ENCODE measurements around the gene CKS1B. TPM values are rescaled to one million over a fixed set of nuclear protein-coding genes. Genes with fewer than 3 reads are reported as not detected.

Gene CKS1B
- total and polyA plus RNA-seq, 3 experiments from 2014 or later = 46.8 to 126 (median 125) TPM

GRCh38 chr1:155013632-155014031 is 39.2 kb downstream of the CKS1B start:
- Mint-ChIP-seq H3K27ac (peak overlapping the region; percentile 78 to 93 (median 86)), H3K4me3 (peak overlapping the region in 4 of 7 donors; percentile 41 to 71 (median 50)), H3K27me3 (no peaks in the 10 kb centered on the region), H3K4me1 (peaks cover 59 to 83% (median 74%) of the 10 kb centered on the region in 3 donors), H3K9me3 (no peaks in the 10 kb centered on the region), H3K36me3 (peaks cover 0 to 13% (median 0%) of the 10 kb centered on the region in 3 donors)
- Histone ChIP-seq H3K4me1 (ENCODE audit: insufficient read depth, low read length) (peaks cover 89% of the 10 kb centered on the region), H3K36me3 (ENCODE audit: insufficient read depth, low read length) (peaks cover 12% of the 10 kb centered on the region), H3K9me3 (ENCODE audit: low read length) (no peaks in the 10 kb centered on the region), H3K27ac (ENCODE audit: low read depth, low read length) (peak overlapping the region; percentile 38), H3K4me3 (ENCODE audit: low read length) (peak overlapping the region; percentile 51), H3K27me3 (ENCODE audit: insufficient read depth, low read length, poor library complexity, severe bottlenecking) (no peaks in the 10 kb centered on the region)
- POLR2A ChIA-PET = interaction anchor here (0.7 kb wide), 1 partner anchor 14 kb away, joined by 4 read pairs; no protein-coding TSS in a partner anchor
- CTCF ChIA-PET = interaction anchor here (1.0 to 16.7 kb wide), 4 partner anchors 15 to 52 kb away, joined by 3 to 207 read pairs (median 4); partner anchors contain the start of genes CKS1B, LENEP, PYGO2 and ZBTB7B
- peak in 1 of 5 donors; percentile 54 for DNase-seq

- Histone ChIP-seq H3K27ac (ENCODE audit: low read depth, low read length) (no peak overlapping the region), H3K4me3 (ENCODE audit: low read length) (no peak overlapping the region), H3K36me3 (ENCODE audit: insufficient read depth, low read length) (peaks cover 12% of the 10 kb centered on the region), H3K9me3 (ENCODE audit: low read length) (no peaks in the 10 kb centered on the region), H3K27me3 (ENCODE audit: insufficient read depth, low read length, poor library complexity, severe bottlenecking) (no peaks in the 10 kb centered on the region), H3K4me1 (ENCODE audit: insufficient read depth, low read length) (peaks cover 87% of the 10 kb centered on the region)
- peaks cover 55 to 75% (median 70%) of the 10 kb centered on the region in 3 donors for H3K4me1 Mint-ChIP-seq
- H3K4me3 Mint-ChIP-seq = no peak overlapping the region
- ChIA-PET POLR2A (interaction anchor here (1.0 to 1.9 kb wide), 3 partner anchors 10 to 60 kb away, joined by 4 to 6 read pairs (median 5); no protein-coding TSS in a partner anchor), CTCF (interaction anchor here (1.1 to 16.7 kb wide), 10 partner anchors 7 to 455 kb away, joined by 3 to 207 read pairs (median 22); partner anchors contain the start of genes FLAD1, LENEP, PBXIP1 and PYGO2)
- peaks cover 0 to 13% (median 0%) of the 10 kb centered on the region in 3 donors for H3K36me3 Mint-ChIP-seq
- DNase-seq = no peak
- H3K9me3 Mint-ChIP-seq = no peaks in the 10 kb centered on the region
- H3K27me3 Mint-ChIP-seq = no peaks in the 10 kb centered on the region
- H3K27ac Mint-ChIP-seq = peak overlapping the region in 5 of 8 donors; percentile 19 to 87 (median 69)
Observed at GRCh38 chr1:155014709-155015508, 40.4 kb downstream of the CKS1B start.

- no peak for DNase-seq
- no peaks in the 10 kb centered on the region for H3K9me3 Mint-ChIP-seq
- H3K4me1 ChIP-seq (ENCODE audit: insufficient read depth, low read length) = peaks cover 79% of the 10 kb centered on the region
- H3K4me3 Mint-ChIP-seq = peak overlapping the region in 6 of 7 donors; percentile 42 to 58 (median 47)
- H3K27ac Mint-ChIP-seq = peak overlapping the region; percentile 50 to 89 (median 74)
- H3K4me1 Mint-ChIP-seq = peaks cover 48 to 67% (median 63%) of the 10 kb centered on the region in 3 donors
- H3K36me3 ChIP-seq (ENCODE audit: insufficient read depth, low read length) = peaks cover 12% of the 10 kb centered on the region
- H3K27me3 Mint-ChIP-seq = no peaks in the 10 kb centered on the region
- H3K36me3 Mint-ChIP-seq = peaks cover 0 to 13% (median 0%) of the 10 kb centered on the region in 3 donors
- H3K27ac ChIP-seq (ENCODE audit: low read depth, low read length) = no peak overlapping the region
- H3K4me3 ChIP-seq (ENCODE audit: low read length) = no peak overlapping the region
- POLR2A ChIA-PET = interaction anchor here (1.0 to 1.9 kb wide), 3 partner anchors 11 to 61 kb away, joined by 4 to 6 read pairs (median 5); no protein-coding TSS in a partner anchor
- H3K9me3 ChIP-seq (ENCODE audit: low read length) = no peaks in the 10 kb centered on the region
- H3K27me3 ChIP-seq (ENCODE audit: insufficient read depth, low read length, poor library complexity, severe bottlenecking) = no peaks in the 10 kb centered on the region
- CTCF ChIA-PET = interaction anchor here (0.9 to 16.7 kb wide), 16 partner anchors 8 to 456 kb away, joined by 3 to 207 read pairs (median 22); partner anchors contain the start of genes ADAM15, CKS1B, FLAD1 and LENEP
Observed at GRCh38 chr1:155015527-155016230, 41.2 kb downstream of the CKS1B start.

- Histone ChIP-seq H3K4me3 (ENCODE audit: low read length) (no peak overlapping the region), H3K4me1 (ENCODE audit: insufficient read depth, low read length) (peaks cover 72% of the 10 kb centered on the region), H3K36me3 (ENCODE audit: insufficient read depth, low read length) (peaks cover 12% of the 10 kb centered on the region), H3K9me3 (ENCODE audit: low read length) (no peaks in the 10 kb centered on the region), H3K27me3 (ENCODE audit: insufficient read depth, low read length, poor library complexity, severe bottlenecking) (no peaks in the 10 kb centered on the region), H3K27ac (ENCODE audit: low read depth, low read length) (peak overlapping the region; percentile 57)
- no peaks in the 10 kb centered on the region for H3K27me3 Mint-ChIP-seq
- H3K4me3 Mint-ChIP-seq = peak overlapping the region in 6 of 7 donors; percentile 43 to 68 (median 52)
- ChIA-PET POLR2A (interaction anchor here (1.0 to 1.9 kb wide), 4 partner anchors 11 to 62 kb away, joined by 3 to 6 read pairs (median 4); no protein-coding TSS in a partner anchor), CTCF (interaction anchor here (0.9 to 16.7 kb wide), 23 partner anchors 9 to 457 kb away, joined by 3 to 207 read pairs (median 8); partner anchors contain the start of genes ADAM15, CKS1B, FLAD1 and LENEP)
- peak in 1 of 5 donors; percentile 30 for DNase-seq
- no peaks in the 10 kb centered on the region for H3K9me3 Mint-ChIP-seq
- peak overlapping the region; percentile 50 to 89 (median 74) for H3K27ac Mint-ChIP-seq
- peaks cover 43 to 61% (median 58%) of the 10 kb centered on the region in 3 donors for H3K4me1 Mint-ChIP-seq
- H3K36me3 Mint-ChIP-seq = peaks cover 0 to 13% (median 0%) of the 10 kb centered on the region in 3 donors
Observed at GRCh38 chr1:155016231-155016831, 41.9 kb downstream of the CKS1B start.

- Histone ChIP-seq H3K4me1 (ENCODE audit: insufficient read depth, low read length) (peaks cover 63% of the 10 kb centered on the region), H3K36me3 (ENCODE audit: insufficient read depth, low read length) (peaks cover 12% of the 10 kb centered on the region), H3K4me3 (ENCODE audit: low read length) (no peak overlapping the region), H3K27me3 (ENCODE audit: insufficient read depth, low read length, poor library complexity, severe bottlenecking) (no peaks in the 10 kb centered on the region), H3K27ac (ENCODE audit: low read depth, low read length) (peak overlapping the region; percentile 57), H3K9me3 (ENCODE audit: low read length) (no peaks in the 10 kb centered on the region)
- H3K27me3 Mint-ChIP-seq = no peaks in the 10 kb centered on the region
- H3K4me1 Mint-ChIP-seq = peaks cover 42 to 53% (median 52%) of the 10 kb centered on the region in 3 donors
- no peaks in the 10 kb centered on the region for H3K9me3 Mint-ChIP-seq
- DNase-seq = peak; percentile 82 to 91 (median 84)
- H3K4me3 Mint-ChIP-seq = peak overlapping the region; percentile 37 to 68 (median 57)
- POLR2A ChIA-PET = interaction anchor here (0.5 to 1.3 kb wide), 6 partner anchors 14 to 65 kb away, joined by 3 to 7 read pairs (median 4); partner anchors contain the start of genes CKS1B, PBXIP1, PYGO2 and ZBTB7B
- peaks cover 0 to 13% (median 0%) of the 10 kb centered on the region in 3 donors for H3K36me3 Mint-ChIP-seq
- peak overlapping the region in 6 of 8 donors; percentile 63 to 95 (median 74) for H3K27ac Mint-ChIP-seq
- CTCF ChIA-PET = interaction anchor here (0.6 to 16.7 kb wide), 37 partner anchors 9 to 457 kb away, joined by 3 to 207 read pairs (median 6); partner anchors contain the start of genes ADAM15, CKS1B, DCST1 and DCST2
Observed at GRCh38 chr1:155017041-155017945, 42.8 kb downstream of the CKS1B start.

GRCh38 chr1:155017946-155018316 is 43.5 kb downstream of the CKS1B start:
- H3K27ac Mint-ChIP-seq = peak overlapping the region in 6 of 8 donors; percentile 24 to 79 (median 68)
- Histone ChIP-seq H3K4me1 (ENCODE audit: insufficient read depth, low read length) (peaks cover 56% of the 10 kb centered on the region), H3K27me3 (ENCODE audit: insufficient read depth, low read length, poor library complexity, severe bottlenecking) (no peaks in the 10 kb centered on the region), H3K27ac (ENCODE audit: low read depth, low read length) (no peak overlapping the region), H3K4me3 (ENCODE audit: low read length) (no peak overlapping the region), H3K36me3 (ENCODE audit: insufficient read depth, low read length) (peaks cover 12% of the 10 kb centered on the region), H3K9me3 (ENCODE audit: low read length) (no peaks in the 10 kb centered on the region)
- H3K9me3 Mint-ChIP-seq = no peaks in the 10 kb centered on the region
- H3K36me3 Mint-ChIP-seq = peaks cover 0 to 13% (median 0%) of the 10 kb centered on the region in 3 donors
- H3K4me1 Mint-ChIP-seq = peaks cover 36 to 47% (median 46%) of the 10 kb centered on the region in 3 donors
- H3K4me3 Mint-ChIP-seq = peak overlapping the region in 6 of 7 donors; percentile 34 to 72 (median 59)
- CTCF ChIA-PET = interaction anchor here (0.6 to 16.7 kb wide), 33 partner anchors 8 to 458 kb away, joined by 3 to 207 read pairs (median 6); partner anchors contain the start of genes CKS1B, DCST1, DCST2 and FLAD1
- DNase-seq = no peak
- no peaks in the 10 kb centered on the region for H3K27me3 Mint-ChIP-seq
- POLR2A ChIA-PET = interaction anchor here (0.5 to 1.3 kb wide), 5 partner anchors 15 to 66 kb away, joined by 3 to 7 read pairs (median 4); partner anchors contain the start of genes CKS1B, PBXIP1, PYGO2 and ZBTB7B
